Ascending aorta (tissue), 2 donors: Measurements from ENCODE around the gene CMPK2. TPM values are rescaled to one million over a fixed set of nuclear protein-coding genes. Genes with fewer than 3 reads are reported as not detected.

ENCODE experiments used
- DNase-seq, 2 donors: peaks; one replicate each; pipeline ENCODE4 v3.0.0-alpha.2; 2019; ENCODE audit warnings: low spot score in 2 of 2
- H3K27ac ChIP-seq, 2 donors: fragments of 200-600 bp; sonication (generic); one replicate each; pipeline ENCODE4 v1.5.1; 2016 to 2017; ENCODE audit warnings: mild to moderate bottlenecking in 1 of 2
- H3K27me3 ChIP-seq: fragments of 200-600 bp; sonication (generic); one replicate; pipeline ENCODE4 v1.5.1; 2017
- H3K36me3 ChIP-seq, 2 donors: fragments of 200-600 bp; sonication (generic); one replicate each; pipeline ENCODE4 v1.5.1; 2016
- H3K4me1 ChIP-seq, 2 donors: fragments of 200-600 bp; sonication (generic); one replicate each; pipeline ENCODE4 v1.5.1; 2016 to 2017; ENCODE audit warnings: mild to moderate bottlenecking in 1 of 2
- H3K4me3 ChIP-seq, 2 donors: fragments of 200-600 bp; sonication (generic); one replicate each; pipeline ENCODE4 v1.5.1; 2016 to 2017; ENCODE audit warnings: mild to moderate bottlenecking in 1 of 2
- H3K9me3 ChIP-seq, 2 donors: fragments of 200-600 bp; sonication (generic); one replicate each; pipeline ENCODE4 v1.5.1; 2016
- CTCF ChIP-seq, 3 experiments: fragments of 200-600 bp in 2 of 3; fragments of 450-650 bp in 1 of 3; sonication (generic) in 2 of 3; IDR thresholded peaks; one replicate each; pipeline ENCODE4 v1.5.1; 2016 to 2019; ENCODE audit warnings: antibody characterized with exemption in 3 of 3, mild to moderate bottlenecking in 1 of 3, moderate library complexity in 1 of 3
- intact Hi-C: fragments of 100-400 bp; cut with DNase I; formaldehyde crosslinking; loops from one replicate; pipeline ENCODE4 v1.15.1; 2023
- total RNA-seq: library from RNA; depleted of rRNA; stranded (reverse); fragments of >200 nt; gene quantifications from one replicate; pipeline ENCODE4 v1.1.0, GENCODE V29; 2016

The CMPK2 gene
- total RNA-seq, 1 donor from 2014 or later: 9.4 TPM

- no peak overlapping the region for H3K4me3 ChIP-seq
- no peaks in the 10 kb centered on the region for H3K4me1 ChIP-seq
- intact Hi-C loops: no loop called here
- H3K27me3 ChIP-seq: no peaks in the 10 kb centered on the region
- no peak overlapping the region for H3K27ac ChIP-seq
- TF ChIP-seq CTCF (IDR thresholded peaks at IDR 0.05): no peak
- no peak for DNase-seq
- H3K9me3 ChIP-seq: peaks cover 11 to 21% of the 10 kb centered on the region in 2 donors
- H3K36me3 ChIP-seq: peaks cover 20 to 33% of the 10 kb centered on the region in 2 donors
Measured at GRCh38 chr2:6852195-6852594, 13.5 kb downstream of the CMPK2 start.

DNA sequence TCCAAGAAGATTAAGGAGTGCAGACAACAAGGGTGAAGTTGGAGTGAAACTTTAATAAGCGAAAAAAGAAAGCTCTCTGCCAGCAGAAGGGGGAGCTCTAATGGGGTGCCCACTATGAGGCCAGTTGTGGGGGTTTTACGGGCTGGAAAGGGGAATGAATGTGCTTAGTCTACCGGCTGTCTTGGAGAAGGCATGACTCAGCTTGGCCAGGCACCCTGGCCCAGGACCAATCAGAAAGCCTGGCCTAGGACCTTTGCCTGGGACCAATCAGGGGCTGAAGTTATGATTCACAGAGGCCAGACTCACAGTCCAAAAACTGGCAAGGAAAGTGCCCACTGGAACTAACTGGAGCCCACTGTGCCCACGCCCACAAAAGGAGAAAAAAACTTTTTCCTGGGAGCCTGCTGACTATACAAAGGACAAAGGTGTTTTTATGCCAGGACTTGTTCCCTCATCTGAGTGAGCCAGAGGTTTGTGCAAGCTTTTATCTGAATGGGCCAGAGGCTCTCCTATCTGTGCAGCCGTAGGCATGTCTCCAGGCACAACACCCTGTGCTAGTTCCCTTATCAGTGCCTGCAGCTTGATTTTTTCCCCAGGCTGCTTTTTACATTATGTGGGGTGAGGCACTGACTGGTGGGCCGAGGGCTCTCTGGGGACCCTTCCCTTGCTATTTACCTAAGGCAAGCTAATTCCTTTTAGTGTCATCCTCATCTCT lies 18.6 kb downstream of the CMPK2 start:
- intact Hi-C loops: no loop called here
- no peak for DNase-seq
- no peak overlapping the region for H3K4me3 ChIP-seq
- peaks cover 20 to 33% of the 10 kb centered on the region in 2 donors for H3K36me3 ChIP-seq
- no peaks in the 10 kb centered on the region for H3K4me1 ChIP-seq
- no peak overlapping the region for H3K27ac ChIP-seq
- H3K9me3 ChIP-seq: peaks cover 52 to 71% of the 10 kb centered on the region in 2 donors
- TF ChIP-seq CTCF (IDR thresholded peaks at IDR 0.05): no peak
- no peaks in the 10 kb centered on the region for H3K27me3 ChIP-seq

GRCh38 chr2:6846540-6846939 lies 19.2 kb downstream of the CMPK2 start:
- Histone ChIP-seq H3K4me1 (no peaks in the 10 kb centered on the region), H3K4me3 (no peak overlapping the region), H3K27ac (no peak overlapping the region), H3K9me3 (peaks cover 52 to 72% of the 10 kb centered on the region in 2 donors), H3K27me3 (no peaks in the 10 kb centered on the region), H3K36me3 (peaks cover 20 to 33% of the 10 kb centered on the region in 2 donors)
- no peak for TF ChIP-seq CTCF (IDR thresholded peaks at IDR 0.05)
- no peak for DNase-seq
- intact Hi-C loops: no loop called here

DNA sequence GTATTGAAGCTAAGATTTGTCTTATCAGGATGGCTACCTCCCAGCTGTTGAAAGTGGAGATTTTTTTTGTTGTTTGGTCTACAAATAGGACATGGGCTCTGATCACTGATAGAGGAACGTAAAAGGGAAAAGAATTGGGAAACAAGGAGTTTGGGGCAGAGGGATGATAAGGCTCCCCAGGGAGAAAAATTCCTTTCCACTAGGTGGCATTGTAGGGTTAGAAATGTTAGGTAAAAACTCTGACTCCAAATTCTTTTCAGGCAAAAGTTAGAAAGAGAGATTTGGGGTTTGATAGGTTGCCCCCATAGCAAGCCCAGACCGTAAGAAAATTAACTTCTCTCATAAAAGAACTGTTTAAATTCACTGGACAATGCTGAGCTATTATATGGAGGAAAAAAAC lies 19.8 kb downstream of the CMPK2 start:
- Histone ChIP-seq H3K36me3 (peaks cover 15 to 26% of the 10 kb centered on the region in 2 donors), H3K4me3 (no peak overlapping the region), H3K4me1 (no peaks in the 10 kb centered on the region), H3K27ac (no peak overlapping the region), H3K9me3 (peaks cover 52 to 72% of the 10 kb centered on the region in 2 donors), H3K27me3 (no peaks in the 10 kb centered on the region)
- TF ChIP-seq CTCF (IDR thresholded peaks at IDR 0.05): no peak
- DNase-seq: no peak
- intact Hi-C loops: no loop called here

- no peak for TF ChIP-seq CTCF (IDR thresholded peaks at IDR 0.05)
- peaks cover 9 to 20% of the 10 kb centered on the region in 2 donors for H3K36me3 ChIP-seq
- H3K4me1 ChIP-seq: no peaks in the 10 kb centered on the region
- no peak overlapping the region for H3K27ac ChIP-seq
- H3K27me3 ChIP-seq: no peaks in the 10 kb centered on the region
- H3K4me3 ChIP-seq: no peak overlapping the region
- peaks cover 52 to 72% of the 10 kb centered on the region in 2 donors for H3K9me3 ChIP-seq
- DNase-seq: no peak
- intact Hi-C loops: no loop called here
Measured at GRCh38 chr2:6845312-6845711, 20.4 kb downstream of the CMPK2 start.
